CD8-positive, alpha-beta memory T cell (primary cell): Measurements from ENCODE around the gene EVL. TPM values are rescaled to one million over a fixed set of nuclear protein-coding genes. Genes with fewer than 3 reads are reported as not detected.

Experiments used
- CTCF ChIA-PET: fragments of 350-600 bp; sonication (Branson Sonifier 250); formaldehyde crosslinking; loops from one replicate; lab custom pipeline; 2021; ENCODE audit warnings: antibody characterized with exemption; lab: Charles Lee
- POLR2A ChIA-PET: fragments of 350-600 bp; sonication (Branson Sonifier 250); formaldehyde crosslinking; loops from one replicate; lab custom pipeline; 2021; ENCODE audit warnings: antibody characterized with exemption; lab: Charles Lee
- DNase-seq, 5 donors: peaks; one replicate each; pipeline versions ENCODE4 v3.0.0 to v3.0.0-alpha.2; 2020 to 2022; ENCODE audit warnings: mixed read lengths in 1 of 5
- H3K27ac ChIP-seq: one replicate; pipeline ENCODE4 v1.7.0; 2013; ENCODE audit warnings: low read depth, mild to moderate bottlenecking, low read length, moderate library complexity
- H3K27me3 ChIP-seq: 2 replicates; pipeline ENCODE4 v1.7.0; 2013; ENCODE audit warnings: low read length, mild to moderate bottlenecking; ENCODE audit not compliant: insufficient read depth, poor library complexity, severe bottlenecking
- H3K36me3 ChIP-seq: 2 replicates; pipeline ENCODE4 v1.7.0; 2013; ENCODE audit warnings: mild to moderate bottlenecking, low read length, moderate library complexity; ENCODE audit not compliant: insufficient read depth
- H3K4me1 ChIP-seq: 2 replicates; pipeline ENCODE4 v1.7.0; 2013; ENCODE audit warnings: mild to moderate bottlenecking, low read length, moderate library complexity; ENCODE audit not compliant: insufficient read depth
- H3K4me3 ChIP-seq: 2 replicates; pipeline ENCODE4 v1.7.0; 2013; ENCODE audit warnings: mild to moderate bottlenecking, low read length
- H3K9me3 ChIP-seq: 2 replicates; pipeline ENCODE4 v1.7.0; 2013; ENCODE audit warnings: mild to moderate bottlenecking, low read length
- H3K27ac Mint-ChIP-seq, 8 donors: one replicate each; pipeline ENCODE4 v1.8.0; 2020 to 2021; ENCODE audit warnings: mixed read lengths in 8 of 8, mild to moderate bottlenecking in 6 of 8, inconsistent platforms in 3 of 8, moderate library complexity in 3 of 8
- H3K27me3 Mint-ChIP-seq, 2 donors: one replicate each; pipeline ENCODE4 v1.8.0; 2020 to 2021; ENCODE audit warnings: mixed read lengths in 2 of 2, mild to moderate bottlenecking in 1 of 2, moderate library complexity in 1 of 2
- H3K36me3 Mint-ChIP-seq, 3 donors: one replicate each; pipeline ENCODE4 v1.8.0; 2020 to 2021; ENCODE audit warnings: mixed read lengths in 3 of 3, inconsistent platforms in 1 of 3, mild to moderate bottlenecking in 1 of 3
- H3K4me1 Mint-ChIP-seq, 3 donors: one replicate each; pipeline ENCODE4 v1.8.0; 2020 to 2021; ENCODE audit warnings: mixed read lengths in 3 of 3, inconsistent platforms in 1 of 3, mild to moderate bottlenecking in 1 of 3
- H3K4me3 Mint-ChIP-seq, 7 donors: one replicate each; pipeline ENCODE4 v1.8.0; 2020 to 2021; ENCODE audit warnings: mixed read lengths in 7 of 7, mild to moderate bottlenecking in 6 of 7, moderate library complexity in 4 of 7, inconsistent platforms in 2 of 7
- H3K9me3 Mint-ChIP-seq, 5 donors: one replicate each; pipeline ENCODE4 v1.8.0; 2020 to 2022; ENCODE audit warnings: mixed read lengths in 5 of 5, mild to moderate bottlenecking in 3 of 5, moderate library complexity in 2 of 5, inconsistent platforms in 1 of 5
- polyA plus RNA-seq: library from polyadenylated mRNA; unstranded; fragments of 300-500 nt; fragmentation: Illumina TruSeq; gene quantifications from one replicate; pipeline ENCODE4 v1.2.3, GENCODE V29; 2021
- total RNA-seq, 2 experiments: library from RNA; stranded (reverse); gene quantifications; one replicate each; pipeline ENCODE4 v1.2.3, GENCODE V29; 2021

EVL gene
- total and polyA plus RNA-seq, 3 experiments from 2014 or later = 129 to 228 (median 218) TPM

GRCh38 chr14:100102156-100102785 lies 37.0 kb downstream of the EVL start:
- no peak overlapping the region for H3K4me3 ChIP-seq
- H3K27ac ChIP-seq = no peak overlapping the region
- no peaks in the 10 kb centered on the region for H3K27me3 ChIP-seq
- peak in 1 of 5 donors; percentile 17 for DNase-seq
- CTCF ChIA-PET = interaction anchor here (1.2 to 58.3 kb wide), 4 partner anchors 17 to 91 kb away, joined by 3 to 1568 read pairs (median 5); partner anchors contain the start of gene EVL
- H3K9me3 ChIP-seq = no peaks in the 10 kb centered on the region
- peaks cover 49% of the 10 kb centered on the region for H3K36me3 ChIP-seq
- H3K4me1 ChIP-seq = peaks cover 100% of the 10 kb centered on the region
- peaks cover 92 to 100% (median 99%) of the 10 kb centered on the region in 3 donors for H3K4me1 Mint-ChIP-seq
- H3K4me3 Mint-ChIP-seq = peak overlapping the region; percentile 2 to 80 (median 46)
- peaks cover 0 to 3% of the 10 kb centered on the region in 2 donors for H3K27me3 Mint-ChIP-seq
- H3K27ac Mint-ChIP-seq = peak overlapping the region; percentile 82 to 97 (median 88)
- no peaks in the 10 kb centered on the region for H3K9me3 Mint-ChIP-seq
- peaks cover 22 to 96% (median 44%) of the 10 kb centered on the region in 3 donors for H3K36me3 Mint-ChIP-seq
- POLR2A ChIA-PET = interaction anchor here (0.6 to 10.8 kb wide), 6 partner anchors 16 to 134 kb away, joined by 3 to 106 read pairs (median 6); partner anchors contain the start of gene EVL

- peaks cover 99% of the 10 kb centered on the region for H3K4me1 ChIP-seq
- POLR2A ChIA-PET = interaction anchor here (0.7 to 10.8 kb wide), 6 partner anchors 21 to 1753 kb away, joined by 3 to 106 read pairs (median 8); partner anchors contain the start of gene EVL
- peaks cover 13 to 96% (median 40%) of the 10 kb centered on the region in 3 donors for H3K36me3 Mint-ChIP-seq
Measured at GRCh38 chr14:100103250-100104005, 38.2 kb downstream of the EVL start.

GRCh38 chr14:100104006-100104352 lies 38.8 kb downstream of the EVL start:
- Histone ChIP-seq H3K36me3 (peaks cover 47% of the 10 kb centered on the region), H3K27me3 (no peaks in the 10 kb centered on the region), H3K9me3 (no peaks in the 10 kb centered on the region), H3K27ac (no peak overlapping the region), H3K4me1 (peaks cover 99% of the 10 kb centered on the region), H3K4me3 (peak overlapping the region; percentile 13)
- ChIA-PET CTCF (interaction anchor here (0.8 to 58.3 kb wide), 6 partner anchors 11 to 121 kb away, joined by 3 to 1568 read pairs (median 6); partner anchors contain the start of gene EVL), POLR2A (interaction anchor here (1.2 to 10.8 kb wide), 3 partner anchors 15 to 35 kb away, joined by 3 to 106 read pairs (median 21); partner anchors contain the start of gene EVL)
- Mint-ChIP-seq H3K9me3 (no peaks in the 10 kb centered on the region), H3K36me3 (peaks cover 11 to 96% (median 35%) of the 10 kb centered on the region in 3 donors), H3K4me3 (peak overlapping the region in 6 of 7 donors; percentile 54 to 85 (median 77)), H3K4me1 (peaks cover 92 to 100% (median 99%) of the 10 kb centered on the region in 3 donors), H3K27me3 (peaks cover 0 to 3% of the 10 kb centered on the region in 2 donors), H3K27ac (peak overlapping the region; percentile 87 to 97 (median 94))
- no peak for DNase-seq

More at GRCh38 chr14:100103250-100104005, 38.2 kb downstream of the EVL start:
- Mint-ChIP-seq H3K4me3 (peak overlapping the region; percentile 54 to 85 (median 76)), H3K4me1 (peaks cover 92 to 100% (median 99%) of the 10 kb centered on the region in 3 donors), H3K27me3 (peaks cover 0 to 3% of the 10 kb centered on the region in 2 donors), H3K27ac (peak overlapping the region; percentile 87 to 97 (median 94)), H3K9me3 (no peaks in the 10 kb centered on the region)
- Histone ChIP-seq H3K27ac (no peak overlapping the region), H3K27me3 (no peaks in the 10 kb centered on the region), H3K36me3 (peaks cover 47% of the 10 kb centered on the region), H3K9me3 (no peaks in the 10 kb centered on the region), H3K4me3 (peak overlapping the region; percentile 13)
- peak in 1 of 5 donors; percentile 50 for DNase-seq
- CTCF ChIA-PET = interaction anchor here (0.8 to 58.3 kb wide), 5 partner anchors 12 to 90 kb away, joined by 3 to 1568 read pairs (median 5); partner anchors contain the start of gene EVL

- H3K36me3 Mint-ChIP-seq = peaks cover 11 to 96% (median 33%) of the 10 kb centered on the region in 3 donors
Measured at GRCh38 chr14:100104523-100105300, 39.5 kb downstream of the EVL start.

GRCh38 chr14:100105357-100106169 lies 40.3 kb downstream of the EVL start:
- Histone ChIP-seq H3K9me3 (no peaks in the 10 kb centered on the region), H3K27me3 (no peaks in the 10 kb centered on the region), H3K4me3 (peak overlapping the region; percentile 27), H3K27ac (peak overlapping the region; percentile 5), H3K36me3 (peaks cover 50% of the 10 kb centered on the region), H3K4me1 (peaks cover 88% of the 10 kb centered on the region)
- H3K4me3 Mint-ChIP-seq = peak overlapping the region; percentile 46 to 86 (median 74)
- H3K9me3 Mint-ChIP-seq = no peaks in the 10 kb centered on the region
- peaks cover 7 to 96% (median 28%) of the 10 kb centered on the region in 3 donors for H3K36me3 Mint-ChIP-seq
- peaks cover 0 to 6% of the 10 kb centered on the region in 2 donors for H3K27me3 Mint-ChIP-seq
- peaks cover 86 to 94% (median 92%) of the 10 kb centered on the region in 3 donors for H3K4me1 Mint-ChIP-seq
- DNase-seq = peak in 3 of 5 donors; percentile 24 to 68 (median 54)
- ChIA-PET POLR2A (interaction anchor here (0.5 to 10.8 kb wide), 7 partner anchors 10 to 167 kb away, joined by 3 to 106 read pairs (median 6); partner anchors contain the start of gene EVL), CTCF (interaction anchor here (0.5 to 58.3 kb wide), 8 partner anchors 10 to 122 kb away, joined by 3 to 1568 read pairs (median 4); partner anchors contain the start of gene EVL)
- peak overlapping the region; percentile 86 to 97 (median 94) for H3K27ac Mint-ChIP-seq

More at GRCh38 chr14:100104523-100105300, 39.5 kb downstream of the EVL start:
- Mint-ChIP-seq H3K27ac (peak overlapping the region; percentile 87 to 97 (median 94)), H3K4me1 (peaks cover 92 to 100% (median 99%) of the 10 kb centered on the region in 3 donors), H3K4me3 (peak overlapping the region in 6 of 7 donors; percentile 54 to 85 (median 77)), H3K27me3 (peaks cover 0 to 6% of the 10 kb centered on the region in 2 donors), H3K9me3 (no peaks in the 10 kb centered on the region)
- peaks cover 97% of the 10 kb centered on the region for H3K4me1 ChIP-seq
- POLR2A ChIA-PET = interaction anchor here (1.2 to 10.8 kb wide), 5 partner anchors 15 to 36 kb away, joined by 3 to 106 read pairs (median 6); partner anchors contain the start of gene EVL
- no peaks in the 10 kb centered on the region for H3K27me3 ChIP-seq
- H3K36me3 ChIP-seq = peaks cover 50% of the 10 kb centered on the region
- peak in 1 of 5 donors; percentile 35 for DNase-seq
- CTCF ChIA-PET = interaction anchor here (0.5 to 58.3 kb wide), 10 partner anchors 10 to 122 kb away, joined by 3 to 1568 read pairs (median 4); partner anchors contain the start of gene EVL
- no peaks in the 10 kb centered on the region for H3K9me3 ChIP-seq
- H3K27ac ChIP-seq = no peak overlapping the region
- peak overlapping the region; percentile 27 for H3K4me3 ChIP-seq

GRCh38 chr14:100106250-100107112 lies 41.3 kb downstream of the EVL start:
- H3K4me3 Mint-ChIP-seq = peak overlapping the region; percentile 26 to 86 (median 74)

More at GRCh38 chr14:100106250-100107112, 41.3 kb downstream of the EVL start:
- peaks cover 53% of the 10 kb centered on the region for H3K36me3 ChIP-seq
- CTCF ChIA-PET = interaction anchor here (1.2 to 58.3 kb wide), 3 partner anchors 23 to 86 kb away, joined by 3 to 1568 read pairs (median 11); partner anchors contain the start of gene EVL
- peak in 4 of 5 donors; percentile 44 to 78 (median 61) for DNase-seq
- Mint-ChIP-seq H3K9me3 (no peaks in the 10 kb centered on the region), H3K27me3 (peaks cover 0 to 6% of the 10 kb centered on the region in 2 donors), H3K36me3 (peaks cover 7 to 95% (median 26%) of the 10 kb centered on the region in 3 donors), H3K27ac (peak overlapping the region; percentile 86 to 97 (median 94)), H3K4me1 (peaks cover 79 to 89% (median 83%) of the 10 kb centered on the region in 3 donors)
- H3K4me3 ChIP-seq = no peak overlapping the region
- POLR2A ChIA-PET = interaction anchor here (1.1 to 10.8 kb wide), 5 partner anchors 11 to 38 kb away, joined by 3 to 106 read pairs (median 6); partner anchors contain the start of gene EVL
- H3K9me3 ChIP-seq = no peaks in the 10 kb centered on the region
- H3K27me3 ChIP-seq = no peaks in the 10 kb centered on the region
- H3K27ac ChIP-seq = peak overlapping the region; percentile 5
- peaks cover 79% of the 10 kb centered on the region for H3K4me1 ChIP-seq
